Sciatic nerve (tissue), 2 donors: ENCODE results near the gene CLDN34. TPM values are rescaled to one million over a fixed set of nuclear protein-coding genes. Genes with fewer than 3 reads are reported as not detected.
A peak's percentile ranks its signal among the peaks of the same experiment; 100 is the strongest.

ENCODE experiments used
- ATAC-seq: fragments of 200-7000 bp; cut with Tn5 transposase; one replicate; pipeline ENCODE4 v1.9.1; 2020; ENCODE audit warnings: mild to moderate bottlenecking, moderate library complexity
- DNase-seq: peaks from one replicate; pipeline ENCODE4 v3.0.0-alpha.2; 2020; ENCODE audit warnings: low spot score
- intact Hi-C: fragments of 100-400 bp; cut with DNase I; formaldehyde crosslinking; loops from one replicate; pipeline ENCODE4 v1.14.2; 2022
- total RNA-seq: library from RNA; stranded (reverse); fragmentation: NEBNext Ultra II Directional; extraction: Animal tissue kit (Norgen Biotek cat#: 25700); gene quantifications from one replicate; pipeline ENCODE4 v1.2.1, GENCODE V29; 2021
- donor health status: DM: no; HTN: no; CAD: no.
- donor health status: DM: no; HTN: no; CAD: no.

Gene CLDN34
- total RNA-seq, 1 donor from 2014 or later = not detected

GRCh38 chrX:10011261-10011931 lies 44.2 kb downstream of the CLDN34 start:
- intact Hi-C loops = no loop called here
- DNase-seq (peak; percentile 31), ATAC-seq (no peak)

- intact Hi-C loops = no loop called here
- DNase-seq (peak; percentile 53), ATAC-seq (no peak)
These were observed 44.8 kb downstream of the CLDN34 start for GRCh38 chrX:10011991-10012390.

- intact Hi-C loops = no loop called here
- ATAC-seq (peak; percentile 95), DNase-seq (peak; percentile 93)
These were observed 47.5 kb downstream of the CLDN34 start for GRCh38 chrX:10014462-10015354.

GRCh38 chrX:10015355-10015722 lies 48.2 kb downstream of the CLDN34 start:
- intact Hi-C loops = no loop called here
- DNase-seq (no peak), ATAC-seq (no peak)

GRCh38 chrX:10015723-10016518 lies 48.8 kb downstream of the CLDN34 start:
- DNase-seq (peak; percentile 63), ATAC-seq (peak; percentile 14)
- intact Hi-C loops = no loop called here

GRCh38 chrX:10016519-10017132 lies 49.5 kb downstream of the CLDN34 start:
- ATAC-seq (peak; percentile 11), DNase-seq (no peak)
- intact Hi-C loops = no loop called here

GRCh38 chrX:10017872-10018271 lies 50.7 kb downstream of the CLDN34 start:
- intact Hi-C loops = no loop called here
- ATAC-seq = no peak
- DNase-seq = peak; percentile 8

Other genes with a start within 250 kb of the CLDN34 start
- not detected for gene GPR143, start 201.5 kb upstream of the CLDN34 start, total RNA-seq
- gene SHROOM2, start 180.9 kb upstream of the CLDN34 start, total RNA-seq = 6.2 TPM
- 9.1 TPM for gene CLCN4, start 189.6 kb downstream of the CLDN34 start, total RNA-seq